HG02763 (cell line): Measurements from ENCODE around the gene RGS6.

ENCODE experiments used
- ATAC-seq: cut with Tn5 transposase; IDR thresholded peaks from one replicate; pipeline ENCODE4 v1.9.1; 2021; ENCODE audit warnings: mild to moderate bottlenecking, moderate library complexity; ENCODE audit not compliant: unreplicated experiment

Gene RGS6

GRCh38 chr14:72292689-72293024, 360.4 kb downstream of the RGS6 start:
- ATAC-seq = no peak

DNA sequence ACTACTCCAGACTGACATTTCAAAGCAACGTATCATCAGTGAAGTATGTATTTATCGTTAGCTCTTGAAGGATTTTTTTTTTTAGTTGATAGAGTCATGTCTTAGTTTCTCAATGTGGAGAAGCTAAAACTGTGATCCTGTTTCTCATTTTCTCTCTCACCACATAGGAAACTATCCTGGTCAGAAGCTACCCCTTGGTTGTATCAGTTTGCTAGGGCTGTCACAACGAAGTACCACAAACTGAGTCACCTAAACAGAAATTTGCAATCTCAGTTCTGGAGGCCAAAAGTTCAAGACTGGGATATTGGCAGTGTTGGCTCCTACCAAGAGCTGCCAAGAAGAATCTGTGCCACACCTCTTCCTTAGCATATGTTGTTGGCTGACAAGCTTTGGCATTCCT, 369.1 kb downstream of the RGS6 start:
- no peak for ATAC-seq

DNA sequence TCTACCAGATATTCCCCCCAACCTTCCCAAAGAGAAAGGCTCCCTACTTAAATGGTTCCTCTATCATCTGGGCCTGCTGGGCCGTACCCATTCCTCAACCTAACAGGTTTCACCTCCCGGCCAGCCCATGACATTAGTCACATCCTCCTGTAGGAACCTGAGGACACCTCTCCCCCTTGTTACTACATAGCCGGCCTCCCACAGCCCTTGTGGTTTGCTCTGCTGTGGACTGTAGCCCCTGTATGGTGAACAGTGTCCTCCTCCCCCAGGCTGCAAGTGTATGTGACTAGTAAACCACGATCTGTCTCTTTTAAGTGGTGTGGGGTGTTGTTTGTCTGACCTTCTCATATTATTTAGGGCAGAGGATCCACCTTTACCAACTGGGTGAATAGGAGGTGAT, 371.7 kb downstream of the RGS6 start:
- no peak for ATAC-seq

- no peak for ATAC-seq
Observed at GRCh38 chr14:72305561-72305960, 373.3 kb downstream of the RGS6 start.

- ATAC-seq = no peak
Observed at GRCh38 chr14:72308967-72309485, 376.8 kb downstream of the RGS6 start.

GRCh38 chr14:72311116-72311515, 378.9 kb downstream of the RGS6 start:
- no peak for ATAC-seq

DNA sequence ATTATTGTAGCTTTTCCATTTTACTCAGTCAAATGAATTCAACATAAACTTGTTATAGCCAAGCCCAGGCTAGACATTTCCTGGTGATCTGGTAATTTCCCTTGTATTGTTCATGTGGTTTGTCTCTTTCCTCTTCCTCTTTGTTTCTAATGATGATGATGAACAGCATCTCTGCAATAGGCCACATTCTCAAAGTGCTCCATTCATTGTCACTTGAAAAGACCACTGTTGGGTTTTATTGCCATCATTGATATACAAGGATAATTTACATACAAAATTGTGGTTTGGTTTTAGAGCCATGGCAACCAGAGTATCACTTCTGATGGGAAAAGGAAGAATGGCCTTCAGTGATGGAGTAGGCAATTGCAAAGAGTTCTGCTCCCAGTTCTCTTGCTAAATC, 379.3 kb downstream of the RGS6 start:
- ATAC-seq = no peak

DNA sequence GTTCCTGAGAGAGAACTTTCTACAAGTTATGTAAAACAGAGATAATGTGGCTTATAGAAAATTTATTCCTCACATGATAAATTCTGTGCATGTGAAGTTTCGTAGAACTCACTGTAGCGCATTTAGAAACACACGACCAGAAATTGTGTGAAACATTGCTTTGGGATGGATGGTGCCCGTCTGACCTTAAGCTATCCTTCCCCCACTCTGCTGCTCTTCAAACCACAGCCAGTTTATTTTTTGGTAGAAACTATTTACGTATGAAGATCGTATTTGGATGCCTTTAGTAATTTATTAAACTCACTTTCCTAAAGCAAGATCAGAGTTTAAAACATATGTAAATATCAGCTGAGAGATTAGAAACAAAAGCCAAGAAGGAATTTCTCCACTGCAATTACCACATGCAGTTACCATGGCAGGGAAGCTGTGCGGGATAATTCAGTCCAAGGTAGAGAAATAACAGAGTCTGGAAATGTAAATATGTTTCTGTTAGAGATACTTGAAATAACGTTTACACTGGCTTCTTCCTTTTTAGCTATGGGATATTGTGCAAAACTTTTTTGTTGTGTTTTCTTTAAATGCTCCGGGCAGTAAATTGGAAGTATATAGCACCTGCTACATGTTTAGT, 382.7 kb downstream of the RGS6 start:
- ATAC-seq = no peak

- no peak for ATAC-seq
Observed at GRCh38 chr14:72315714-72316113, 383.5 kb downstream of the RGS6 start.

GRCh38 chr14:72318648-72319047, 386.4 kb downstream of the RGS6 start:
- no peak for ATAC-seq

- no peak for ATAC-seq
Observed at GRCh38 chr14:72332046-72332445, 399.8 kb downstream of the RGS6 start.

DNA sequence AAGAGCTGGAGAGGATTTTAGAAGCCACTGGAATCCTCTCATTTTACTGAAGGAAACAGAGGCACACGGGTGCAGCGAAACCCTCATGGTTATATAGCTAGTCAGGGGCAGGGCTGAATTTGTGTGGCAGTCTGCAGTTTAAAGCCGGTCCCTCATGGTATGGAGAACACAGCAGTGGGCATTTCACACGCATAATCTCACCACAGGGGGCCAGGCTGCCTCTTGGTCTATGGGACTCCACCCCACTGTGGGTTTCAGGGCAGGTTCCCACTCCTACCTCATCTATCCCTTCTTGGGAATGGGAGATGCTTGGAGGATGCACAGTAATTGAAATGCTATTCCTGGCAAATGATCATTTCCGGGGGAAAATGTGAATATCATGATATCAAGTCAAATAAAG, 400.6 kb downstream of the RGS6 start:
- no peak for ATAC-seq

DNA sequence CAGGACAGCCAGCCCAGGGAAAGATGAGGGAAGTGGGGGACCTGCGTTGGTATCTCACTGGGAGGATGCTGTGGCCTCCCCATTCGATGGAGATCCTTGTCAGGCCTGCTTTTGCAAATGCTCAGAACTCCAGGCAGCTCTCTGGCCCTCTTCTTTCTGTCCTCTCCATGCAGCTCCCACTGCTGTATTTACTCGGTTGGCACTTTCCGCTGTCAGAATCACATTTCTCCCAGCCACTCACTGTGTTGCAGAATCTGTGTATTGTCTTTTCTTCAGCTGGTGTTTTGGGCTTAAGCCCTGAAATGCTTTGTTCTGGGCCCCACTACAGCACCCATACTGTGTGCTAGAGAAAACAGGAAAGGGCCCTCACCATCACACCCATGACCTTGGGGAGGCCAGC, 401.1 kb downstream of the RGS6 start:
- ATAC-seq = no peak

- ATAC-seq = no peak
Observed at GRCh38 chr14:72336311-72336980, 404.2 kb downstream of the RGS6 start.

GRCh38 chr14:72341237-72341636, 409.0 kb downstream of the RGS6 start:
- ATAC-seq = no peak

DNA sequence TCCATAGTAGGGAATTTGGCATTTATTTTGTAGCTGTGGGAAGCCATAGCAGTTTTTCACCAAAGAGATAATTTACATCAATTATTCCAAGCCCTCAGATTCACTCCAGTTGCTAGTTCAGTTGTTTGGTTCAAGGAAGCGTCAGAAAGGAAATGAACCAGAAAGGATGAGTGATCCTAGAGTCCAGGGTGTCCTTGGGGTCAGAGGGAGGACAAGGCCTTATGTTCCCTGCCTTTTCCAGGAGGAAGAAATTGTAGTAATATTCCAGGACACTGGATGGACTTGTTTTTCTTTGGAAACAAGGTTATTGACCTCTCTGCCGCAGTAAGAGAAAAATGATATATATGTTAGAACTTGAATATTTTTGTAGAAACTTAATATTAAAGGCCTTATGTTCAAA, 409.5 kb downstream of the RGS6 start:
- no peak for ATAC-seq

DNA sequence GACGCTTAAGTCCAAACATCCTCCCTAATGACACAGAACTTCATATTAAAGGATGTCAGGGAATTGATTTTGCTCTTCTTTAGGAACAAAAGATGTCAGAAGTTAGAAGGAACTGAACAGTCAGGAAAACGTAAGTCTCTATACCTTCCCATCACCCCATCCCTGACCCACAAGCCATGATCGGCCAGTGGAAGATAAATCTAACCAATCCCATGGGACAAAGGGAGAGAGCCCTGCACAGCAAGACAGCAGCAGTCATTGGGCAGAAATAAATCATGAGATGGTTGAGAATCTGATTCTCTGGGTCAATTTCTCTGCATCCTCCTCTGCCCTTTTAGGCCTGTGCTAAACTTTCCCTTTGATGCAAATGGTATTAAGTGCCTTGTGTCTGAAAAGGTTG, 414.9 kb downstream of the RGS6 start:
- ATAC-seq = no peak

GRCh38 chr14:72350215-72350614, 418.0 kb downstream of the RGS6 start:
- no peak for ATAC-seq

DNA sequence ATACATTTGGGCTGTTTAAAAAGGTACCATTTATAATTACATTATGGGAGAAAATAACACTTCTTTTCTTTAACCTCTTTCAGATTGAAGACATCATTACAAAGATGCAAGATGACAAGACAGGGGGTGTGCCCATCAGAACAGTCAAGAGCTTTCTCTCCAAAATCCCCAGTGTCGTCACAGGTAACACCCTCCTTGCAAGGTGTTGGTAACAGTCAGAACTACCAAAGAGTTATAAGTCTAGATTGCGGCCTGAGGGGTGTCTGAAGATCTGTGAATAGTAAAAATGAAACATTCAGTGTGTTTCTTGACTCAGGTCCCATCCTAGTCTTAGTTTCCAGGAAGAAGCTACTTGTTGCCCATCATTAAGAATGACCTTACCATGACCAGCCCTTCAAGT, 419.8 kb downstream of the RGS6 start:
- no peak for ATAC-seq

GRCh38 chr14:72366619-72367018, 434.4 kb downstream of the RGS6 start:
- ATAC-seq = no peak

- ATAC-seq = no peak
Observed at GRCh38 chr14:72369106-72369505, 436.9 kb downstream of the RGS6 start.

GRCh38 chr14:72377016-72377415, 444.8 kb downstream of the RGS6 start:
- no peak for ATAC-seq

GRCh38 chr14:72380456-72380855, 448.2 kb downstream of the RGS6 start:
- ATAC-seq = no peak
